OCI-LY3 (cell line): ENCODE data around the gene PIP4P1.

Source experiments
- H2AFZ ChIP-seq: fragments of 200-600, 300-600 bp; shearing (Covaris generic); 2 replicates; pipeline ENCODE4 v1.6.0; 2014; ENCODE audit warnings: antibody characterized with exemption, low read depth, low read length
- H3K27ac ChIP-seq: fragments of 200-600, 300-600 bp; sonication (generic); 2 replicates; pipeline ENCODE4 v1.5.1; 2014; ENCODE audit warnings: mild to moderate bottlenecking, low read length, moderate library complexity, mixed read lengths
- H3K27me3 ChIP-seq: fragments of 200-600, 300-600 bp; sonication (generic); 2 replicates; pipeline ENCODE4 v1.6.1; 2014; ENCODE audit warnings: low read depth, low read length, mixed read lengths
- H3K36me3 ChIP-seq: fragments of 200-600, 300-600 bp; sonication (generic); replicated peaks from 2 replicates; pipeline ENCODE3; 2014; ENCODE audit warnings: low read depth, low read length, mixed read lengths
- H3K4me1 ChIP-seq: fragments of 300-600, 200-600 bp; sonication (generic); 2 replicates; pipeline ENCODE4 v1.6.1; 2014; ENCODE audit warnings: low read length, mixed read lengths
- H3K4me2 ChIP-seq: fragments of 200-600, 300-600 bp; sonication (generic); 2 replicates; pipeline ENCODE4 v1.6.1; 2014; ENCODE audit warnings: low read length, mixed read lengths
- H3K4me3 ChIP-seq: fragments of 300-600, 200-600 bp; sonication (generic); 2 replicates; pipeline ENCODE4 v1.5.1; 2014; ENCODE audit warnings: antibody characterized with exemption, mild to moderate bottlenecking, low read length, moderate library complexity
- H3K79me2 ChIP-seq: fragments of 300-600, 200-600 bp; shearing (Covaris generic); 2 replicates; pipeline ENCODE4 v1.6.1; 2014; ENCODE audit warnings: mild to moderate bottlenecking, low read length, mixed read lengths
- H3K9ac ChIP-seq: fragments of 300-600, 200-600 bp; shearing (Covaris generic); 2 replicates; pipeline ENCODE4 v1.6.0; 2014; ENCODE audit warnings: mild to moderate bottlenecking, low read length, moderate library complexity
- H3K9me3 ChIP-seq: fragments of 200-600, 300-600 bp; shearing (Covaris generic); 2 replicates; pipeline ENCODE4 v1.6.1; 2014; ENCODE audit warnings: low read length, mixed read lengths; ENCODE audit not compliant: insufficient read depth
- H4K20me1 ChIP-seq: fragments of 200-600, 300-600 bp; sonication (generic); 2 replicates; pipeline ENCODE4 v1.6.1; 2016; ENCODE audit warnings: low read length, mixed read lengths; ENCODE audit not compliant: insufficient read depth
- CTCF ChIP-seq: fragments of 200-600, 300-600 bp; sonication (generic); IDR thresholded peaks from 2 replicates; pipeline ENCODE4 v1.5.1; 2014; ENCODE audit warnings: antibody characterized with exemption, low read length, low read depth
- EZH2phosphoT487 ChIP-seq: fragments of 200-600 bp; shearing (Covaris generic); IDR thresholded peaks from 2 replicates; pipeline ENCODE4 v1.6.1; 2018; ENCODE audit warnings: antibody characterized with exemption, mixed run types, low read depth

PIP4P1 gene

GRCh38 chr14:20490563-20490962 lies 29.3 kb upstream of the PIP4P1 start:
- H4K20me1 ChIP-seq = no peaks in the 10 kb centered on the region
- 0 out of 2 replicates have a peak, but pooled peaks cover 5% of the 10 kb centered on the region for H3K27me3 ChIP-seq
- H3K4me1 ChIP-seq = peaks cover 44% of the 10 kb centered on the region
- H3K4me3 ChIP-seq = no peak overlapping the region
- H3K9ac ChIP-seq = no peak overlapping the region
- H3K9me3 ChIP-seq = no peaks in the 10 kb centered on the region
- no peaks in the 10 kb centered on the region for H3K79me2 ChIP-seq
- H2AFZ ChIP-seq = no peak overlapping the region
- no peak overlapping the region for H3K27ac ChIP-seq
- peak overlapping the region; percentile 79; the same call in 1 of the 2 replicates for H3K4me2 ChIP-seq
- no peak for TF ChIP-seq EZH2phosphoT487
- TF ChIP-seq CTCF = no peak
- H3K36me3 ChIP-seq = no peaks in the 10 kb centered on the region

DNA sequence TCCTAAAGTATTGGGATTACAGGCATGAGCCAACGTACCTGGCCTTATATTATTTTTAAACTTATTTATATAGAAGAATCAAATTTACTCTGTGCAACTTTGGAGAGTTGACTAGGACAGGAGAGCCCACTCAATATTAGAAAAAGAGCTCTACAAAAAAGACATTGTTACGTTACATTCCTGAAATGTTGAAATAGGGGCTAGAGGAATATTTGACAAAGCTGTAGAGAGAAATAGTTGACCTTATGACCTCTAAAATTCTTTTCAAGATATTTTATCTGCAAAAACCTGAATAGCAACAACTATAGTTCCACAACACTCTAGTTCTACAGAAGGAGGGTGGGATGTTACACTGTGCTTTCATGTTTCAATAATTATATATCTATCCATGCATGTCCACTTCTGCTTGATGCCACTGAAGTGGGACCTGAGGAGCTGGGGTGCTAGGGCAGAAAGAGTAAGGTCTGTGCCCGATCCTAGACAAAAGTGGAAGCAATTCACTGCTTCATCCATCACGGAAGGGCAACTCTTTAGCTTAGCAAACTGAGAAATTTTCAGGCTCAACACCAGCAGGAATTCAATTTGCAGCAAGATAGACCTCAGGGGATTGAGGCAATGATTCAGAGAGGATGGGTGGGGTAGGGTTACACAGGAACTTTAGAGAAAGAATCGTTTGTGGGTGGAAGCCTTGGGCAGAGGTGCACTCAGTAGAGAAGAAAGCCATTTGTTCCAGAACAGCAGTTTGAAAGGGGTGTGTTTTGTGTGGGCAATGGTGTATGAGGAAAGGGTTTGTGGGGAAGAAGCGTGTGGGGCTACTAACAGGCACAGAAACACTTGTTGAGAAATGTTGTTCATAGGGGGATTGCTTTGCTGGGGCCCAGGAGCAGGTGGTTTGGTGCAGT lies 28.1 kb upstream of the PIP4P1 start:
- Histone ChIP-seq H3K36me3 (no peaks in the 10 kb centered on the region), H3K4me3 (no peak overlapping the region), H3K9ac (no peak overlapping the region), H3K27ac (no peak overlapping the region), H3K9me3 (no peaks in the 10 kb centered on the region), H4K20me1 (no peaks in the 10 kb centered on the region), H2AFZ (no peak overlapping the region), H3K4me2 (no peak overlapping the region), H3K27me3 (0 out of 2 replicates have a peak, but pooled peaks cover 5% of the 10 kb centered on the region), H3K79me2 (no peaks in the 10 kb centered on the region), H3K4me1 (peaks cover 42% of the 10 kb centered on the region)
- TF ChIP-seq EZH2phosphoT487 (no peak), CTCF (no peak)

DNA sequence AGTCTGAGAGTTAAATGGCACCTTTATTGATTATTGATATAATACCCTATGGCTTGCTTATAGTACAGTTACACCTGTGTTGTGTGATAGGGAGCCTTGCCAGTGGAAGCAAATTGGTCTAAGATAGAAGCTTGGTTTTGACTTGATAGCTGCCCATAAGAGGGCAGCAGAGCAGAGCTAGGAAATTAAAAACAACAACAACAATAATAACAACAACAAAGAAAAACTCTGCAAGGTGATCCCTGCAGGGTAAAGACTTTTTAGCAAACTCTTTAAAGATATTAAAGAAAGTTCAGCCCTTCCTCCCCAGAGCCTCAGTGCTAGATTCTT lies 26.1 kb upstream of the PIP4P1 start:
- no peaks in the 10 kb centered on the region for H3K36me3 ChIP-seq
- no peaks in the 10 kb centered on the region for H4K20me1 ChIP-seq
- no peak overlapping the region for H2AFZ ChIP-seq
- 0 out of 2 replicates have a peak, but pooled peaks cover 5% of the 10 kb centered on the region for H3K27me3 ChIP-seq
- no peaks in the 10 kb centered on the region for H3K79me2 ChIP-seq
- H3K9ac ChIP-seq = no peak overlapping the region
- H3K4me3 ChIP-seq = no peak overlapping the region
- TF ChIP-seq CTCF = peak; percentile 27; the same call in 1 of the 2 replicates
- no peak for TF ChIP-seq EZH2phosphoT487
- peaks cover 27% of the 10 kb centered on the region for H3K4me1 ChIP-seq
- H3K27ac ChIP-seq = no peak overlapping the region
- no peaks in the 10 kb centered on the region for H3K9me3 ChIP-seq
- H3K4me2 ChIP-seq = no peak overlapping the region

GRCh38 chr14:20486684-20487395 lies 25.6 kb upstream of the PIP4P1 start:
- no peak overlapping the region for H3K27ac ChIP-seq
- TF ChIP-seq EZH2phosphoT487 (no peak), CTCF (no peak)
- H3K4me2 ChIP-seq = no peak overlapping the region

More at GRCh38 chr14:20486684-20487395, 25.6 kb upstream of the PIP4P1 start:
- no peaks in the 10 kb centered on the region for H3K79me2 ChIP-seq
- H3K4me3 ChIP-seq = no peak overlapping the region
- H3K4me1 ChIP-seq = peaks cover 22% of the 10 kb centered on the region
- H3K27me3 ChIP-seq = 0 out of 2 replicates have a peak, but pooled peaks cover 5% of the 10 kb centered on the region
- H3K9me3 ChIP-seq = no peaks in the 10 kb centered on the region
- no peaks in the 10 kb centered on the region for H4K20me1 ChIP-seq
- H3K9ac ChIP-seq = no peak overlapping the region
- H3K36me3 ChIP-seq = no peaks in the 10 kb centered on the region
- H2AFZ ChIP-seq = no peak overlapping the region
